Naive thymus-derived CD4-positive, alpha-beta T cell (primary cell): Measurements from ENCODE around the gene ATP13A3. TPM values are rescaled to one million over a fixed set of nuclear protein-coding genes. Genes with fewer than 3 reads are reported as not detected.
A peak's percentile ranks its signal among the peaks of the same experiment; 100 is the strongest.

Source experiments
- ATAC-seq: fragments of 150-1000 bp; cut with Tn5 transposase; 2 replicates; pipeline ENCODE4 v1.10.0; 2021; ENCODE audit warnings: mild to moderate bottlenecking, moderate library complexity
- CTCF ChIA-PET: fragments of 350-600 bp; sonication (Branson Sonifier 250); formaldehyde crosslinking; loops from one replicate; lab custom pipeline; 2021; ENCODE audit warnings: antibody characterized with exemption; lab: Charles Lee
- POLR2A ChIA-PET: fragments of 350-600 bp; sonication (Branson Sonifier 250); formaldehyde crosslinking; loops from one replicate; lab custom pipeline; 2021; ENCODE audit warnings: antibody characterized with exemption, inconsistent platforms; lab: Charles Lee
- DNase-seq, 9 donors: peaks; one replicate each; pipeline versions ENCODE4 v3.0.0 to v3.0.0-alpha.2; 2020 to 2022; ENCODE audit warnings: mixed read lengths in 1 of 9
- H3K27ac ChIP-seq: one replicate; pipeline ENCODE4 v1.7.0; 2013; ENCODE audit warnings: mild to moderate bottlenecking, low read depth, low read length, moderate library complexity
- H3K27me3 ChIP-seq, 2 donors: one replicate each; pipeline ENCODE4 v1.7.0; 2013; ENCODE audit warnings: low read length in 2 of 2, mild to moderate bottlenecking in 2 of 2, moderate library complexity in 2 of 2; ENCODE audit not compliant: control insufficient read depth in 2 of 2, insufficient read depth in 2 of 2
- H3K36me3 ChIP-seq, 3 experiments: 1 replicate in 2 of 3; 2 replicates in 1 of 3; pipeline ENCODE4 v1.7.0; 2013; ENCODE audit warnings: low read length in 3 of 3, mild to moderate bottlenecking in 3 of 3, moderate library complexity in 1 of 3; ENCODE audit not compliant: insufficient read depth in 3 of 3, control insufficient read depth in 2 of 3
- H3K4me1 ChIP-seq, 2 donors: one replicate each; pipeline ENCODE4 v1.7.0; 2013; ENCODE audit warnings: low read length in 2 of 2, mild to moderate bottlenecking in 2 of 2, moderate library complexity in 1 of 2; ENCODE audit not compliant: control insufficient read depth in 2 of 2, insufficient read depth in 2 of 2
- H3K4me3 ChIP-seq: 2 replicates; pipeline ENCODE4 v1.7.0; 2013; ENCODE audit warnings: mild to moderate bottlenecking, low read length
- H3K9me3 ChIP-seq, 3 experiments: 1 replicate in 2 of 3; 2 replicates in 1 of 3; pipeline ENCODE4 v1.7.0; 2013; ENCODE audit warnings: low read length in 3 of 3; ENCODE audit not compliant: control insufficient read depth in 2 of 3
- H3K27ac Mint-ChIP-seq, 9 donors: one replicate each; pipeline ENCODE4 v1.8.0; 2020 to 2022; ENCODE audit warnings: mixed read lengths in 9 of 9, mild to moderate bottlenecking in 8 of 9, moderate library complexity in 5 of 9, inconsistent platforms in 2 of 9
- H3K27me3 Mint-ChIP-seq, 5 donors: one replicate each; pipeline ENCODE4 v1.8.0; 2021 to 2022; ENCODE audit warnings: mixed read lengths in 5 of 5, mild to moderate bottlenecking in 1 of 5
- H3K36me3 Mint-ChIP-seq, 5 donors: one replicate each; pipeline ENCODE4 v1.8.0; 2020 to 2022; ENCODE audit warnings: mixed read lengths in 5 of 5, mild to moderate bottlenecking in 3 of 5, inconsistent platforms in 1 of 5
- H3K4me1 Mint-ChIP-seq, 7 donors: one replicate each; pipeline ENCODE4 v1.8.0; 2020 to 2022; ENCODE audit warnings: mixed read lengths in 7 of 7, mild to moderate bottlenecking in 3 of 7, inconsistent platforms in 1 of 7
- H3K4me3 Mint-ChIP-seq, 10 donors: one replicate each; pipeline ENCODE4 v1.8.0; 2020 to 2022; ENCODE audit warnings: mild to moderate bottlenecking in 10 of 10, mixed read lengths in 10 of 10, moderate library complexity in 6 of 10, inconsistent platforms in 2 of 10
- H3K9me3 Mint-ChIP-seq, 11 donors: one replicate each; pipeline ENCODE4 v1.8.0; 2020 to 2022; ENCODE audit warnings: mixed read lengths in 11 of 11, mild to moderate bottlenecking in 4 of 11, inconsistent platforms in 1 of 11, moderate library complexity in 1 of 11
- intact Hi-C, 2 donors: fragments of 100-400 bp; cut with micrococcal nuclease; formaldehyde crosslinking; loops; one replicate each; pipeline ENCODE4 v1.15.1; 2023
- polyA plus RNA-seq, 2 donors: library from polyadenylated mRNA; unstranded; fragments of 300-500 nt; fragmentation: Illumina TruSeq; gene quantifications; one replicate each; pipeline ENCODE4 v1.2.3, GENCODE V29; 2021
- total RNA-seq, 6 experiments: library from RNA in 5 of 6; stranded (reverse) in 5 of 6; gene quantifications; 1 replicate in 5 of 6; 2 replicates in 1 of 6; pipeline ENCODE4 v1.2.3 and lab custom pipeline; 2021 to 2026

Gene ATP13A3
- total and polyA plus RNA-seq, 7 experiments from 2014 or later: 4.6 to 81.8 (median 46.7) TPM

DNA sequence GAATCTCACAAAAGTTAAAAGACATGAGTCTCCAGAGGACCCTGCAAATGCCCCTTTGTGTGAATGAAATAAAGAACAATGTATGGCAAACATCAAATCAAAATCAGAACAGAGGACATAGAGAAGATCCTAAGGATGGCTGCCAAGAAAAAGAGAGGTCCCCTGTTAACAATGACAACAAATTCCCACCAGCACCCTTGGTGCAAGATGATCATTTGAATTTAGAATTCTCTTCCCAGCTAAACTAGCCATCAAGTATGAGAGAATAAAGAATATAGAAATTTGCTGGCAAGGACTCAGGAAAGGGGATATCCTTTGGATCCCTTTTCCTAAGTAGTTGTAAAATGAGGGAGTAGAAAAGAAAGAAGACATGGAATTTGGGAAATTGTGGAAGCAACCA, 96.0 kb downstream of the ATP13A3 start:
- Histone ChIP-seq H3K27me3 (no peaks in the 10 kb centered on the region), H3K36me3 (no peaks in the 10 kb centered on the region), H3K4me1 (peaks cover 0 to 4% of the 10 kb centered on the region in 2 donors), H3K27ac (no peak overlapping the region), H3K9me3 (peaks cover 0 to 5% (median 0%) of the 10 kb centered on the region in 3 experiments), H3K4me3 (no peak overlapping the region)
- ATAC-seq: no peak
- Mint-ChIP-seq H3K27me3 (peaks cover 0 to 26% (median 0%) of the 10 kb centered on the region in 5 donors), H3K4me3 (no peak overlapping the region), H3K27ac (peak overlapping the region in 1 of 9 donors; percentile 26), H3K4me1 (peaks cover 8 to 24% (median 18%) of the 10 kb centered on the region in 7 donors), H3K36me3 (peaks cover 1 to 30% (median 9%) of the 10 kb centered on the region in 5 donors), H3K9me3 (peaks cover 0 to 25% (median 9%) of the 10 kb centered on the region in 11 donors)
- no peak for DNase-seq
- intact Hi-C loops: loop anchor here in 1 of 2 donors (10.0 kb wide), 1 partner anchor 1144 kb away; no protein-coding TSS in a partner anchor
- ChIA-PET CTCF (no interaction called here), POLR2A (no interaction called here)

DNA sequence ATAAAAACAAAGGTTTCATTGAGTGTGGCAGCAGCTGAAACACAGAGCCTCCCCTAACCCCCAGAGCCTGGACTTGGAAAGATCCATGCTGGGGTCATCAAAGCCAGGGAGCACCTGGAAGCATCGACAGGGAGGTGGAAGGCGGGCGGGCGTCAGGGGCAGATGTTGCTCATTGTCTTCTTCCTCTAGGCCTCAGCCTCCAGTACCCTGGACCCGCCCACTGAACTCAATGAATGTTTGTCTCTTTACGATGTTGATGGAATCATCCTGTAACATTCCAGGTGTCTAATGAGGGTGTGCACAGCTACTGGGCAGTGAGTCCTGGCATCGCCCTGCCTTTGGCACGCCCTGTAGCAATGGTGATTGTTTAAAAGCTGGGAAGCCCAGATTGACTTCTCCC, 97.5 kb downstream of the ATP13A3 start:
- peaks cover 0 to 25% (median 9%) of the 10 kb centered on the region in 11 donors for H3K9me3 Mint-ChIP-seq
- H3K4me1 Mint-ChIP-seq: peaks cover 0 to 10% (median 4%) of the 10 kb centered on the region in 7 donors
- POLR2A ChIA-PET: interaction anchor here (1.5 kb wide), 1 partner anchor 9 kb away, joined by 5 read pairs; no protein-coding TSS in a partner anchor
- DNase-seq (no peak), ATAC-seq (no peak)
- intact Hi-C loops: no loop called here
- Histone ChIP-seq H3K9me3 (peaks cover 0 to 5% (median 0%) of the 10 kb centered on the region in 3 experiments), H3K4me1 (no peaks in the 10 kb centered on the region), H3K4me3 (no peak overlapping the region), H3K27ac (no peak overlapping the region), H3K36me3 (no peaks in the 10 kb centered on the region), H3K27me3 (no peaks in the 10 kb centered on the region)
- H3K27ac Mint-ChIP-seq: peak overlapping the region in 3 of 9 donors; percentile 9 to 46 (median 14)
- H3K36me3 Mint-ChIP-seq: peaks cover 1 to 25% (median 9%) of the 10 kb centered on the region in 5 donors
- CTCF ChIA-PET: no interaction called here
- H3K27me3 Mint-ChIP-seq: peaks cover 0 to 23% (median 0%) of the 10 kb centered on the region in 5 donors
- no peak overlapping the region for H3K4me3 Mint-ChIP-seq

DNA sequence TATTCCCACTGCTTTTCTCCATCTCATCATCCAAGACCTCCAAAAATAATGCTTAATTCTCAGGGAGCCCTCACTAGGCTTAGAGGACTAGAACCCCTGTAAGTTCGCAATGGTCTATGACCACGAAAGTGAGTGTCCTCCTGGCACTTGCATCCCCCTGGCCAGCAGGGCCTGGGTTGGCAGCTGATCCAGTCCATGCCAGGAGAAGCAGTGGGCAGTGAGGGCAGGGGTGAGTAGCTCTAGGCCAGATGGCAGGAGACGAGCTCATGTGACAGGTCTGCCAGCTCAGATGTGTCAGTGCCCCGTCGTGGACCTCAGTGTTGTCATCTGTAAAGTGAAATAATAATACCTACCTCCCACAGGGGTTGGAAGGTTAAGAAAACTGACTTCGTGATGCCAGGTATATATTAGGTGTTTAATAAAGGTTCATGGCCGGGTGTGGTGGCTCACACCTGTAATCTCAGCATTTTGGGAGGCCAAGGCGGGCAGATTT, 98.8 kb downstream of the ATP13A3 start:
- Mint-ChIP-seq H3K4me1 (peaks cover 0 to 10% (median 0%) of the 10 kb centered on the region in 7 donors), H3K27ac (no peak overlapping the region), H3K9me3 (peaks cover 0 to 25% (median 9%) of the 10 kb centered on the region in 11 donors), H3K27me3 (peaks cover 0 to 26% (median 0%) of the 10 kb centered on the region in 5 donors), H3K36me3 (peaks cover 1 to 24% (median 9%) of the 10 kb centered on the region in 5 donors), H3K4me3 (no peak overlapping the region)
- H3K9me3 ChIP-seq: peaks cover 0 to 5% (median 0%) of the 10 kb centered on the region in 3 experiments
- DNase-seq (no peak), ATAC-seq (no peak)
- H3K36me3 ChIP-seq: no peaks in the 10 kb centered on the region
- H3K27ac ChIP-seq: no peak overlapping the region
- intact Hi-C loops: no loop called here
- ChIA-PET POLR2A (no interaction called here), CTCF (interaction anchor here (1.6 kb wide), 1 partner anchor 55 kb away, joined by 3 read pairs; no protein-coding TSS in a partner anchor)
- H3K4me1 ChIP-seq: no peaks in the 10 kb centered on the region
- no peak overlapping the region for H3K4me3 ChIP-seq
- no peaks in the 10 kb centered on the region for H3K27me3 ChIP-seq

DNA sequence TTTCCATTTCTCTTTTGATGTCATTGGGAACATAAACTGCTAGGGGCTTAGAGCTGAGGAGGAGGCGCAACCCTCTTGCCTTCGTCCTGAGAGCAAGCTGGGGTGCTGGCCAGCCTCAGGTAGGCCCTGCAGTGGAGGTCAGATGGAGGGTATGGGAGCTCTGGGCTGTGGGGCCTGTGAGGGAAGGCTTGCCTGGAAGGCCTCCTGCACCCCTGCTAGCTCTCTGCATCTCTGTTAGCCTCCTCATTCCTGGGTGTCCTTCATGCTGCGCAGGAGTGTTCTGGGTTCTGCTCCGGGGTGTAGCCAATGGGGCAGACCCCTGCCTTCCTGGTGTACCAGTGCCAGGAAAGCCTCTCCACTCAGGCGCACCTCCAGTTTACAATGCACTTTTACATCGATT, 99.5 kb downstream of the ATP13A3 start:
- DNase-seq (no peak), ATAC-seq (no peak)
- Histone ChIP-seq H3K27ac (no peak overlapping the region), H3K4me3 (no peak overlapping the region), H3K36me3 (no peaks in the 10 kb centered on the region), H3K9me3 (peaks cover 0 to 5% (median 0%) of the 10 kb centered on the region in 3 experiments), H3K27me3 (no peaks in the 10 kb centered on the region), H3K4me1 (no peaks in the 10 kb centered on the region)
- no peak overlapping the region for H3K27ac Mint-ChIP-seq
- H3K27me3 Mint-ChIP-seq: peaks cover 0 to 26% (median 0%) of the 10 kb centered on the region in 5 donors
- H3K9me3 Mint-ChIP-seq: peaks cover 0 to 22% (median 9%) of the 10 kb centered on the region in 11 donors
- POLR2A ChIA-PET: no interaction called here
- CTCF ChIA-PET: interaction anchor here (1.3 to 1.6 kb wide), 2 partner anchors 10 to 54 kb away, joined by 3 read pairs; no protein-coding TSS in a partner anchor
- peaks cover 0 to 10% (median 0%) of the 10 kb centered on the region in 7 donors for H3K4me1 Mint-ChIP-seq
- H3K36me3 Mint-ChIP-seq: peaks cover 1 to 21% (median 9%) of the 10 kb centered on the region in 5 donors
- no peak overlapping the region for H3K4me3 Mint-ChIP-seq
- intact Hi-C loops: no loop called here

DNA sequence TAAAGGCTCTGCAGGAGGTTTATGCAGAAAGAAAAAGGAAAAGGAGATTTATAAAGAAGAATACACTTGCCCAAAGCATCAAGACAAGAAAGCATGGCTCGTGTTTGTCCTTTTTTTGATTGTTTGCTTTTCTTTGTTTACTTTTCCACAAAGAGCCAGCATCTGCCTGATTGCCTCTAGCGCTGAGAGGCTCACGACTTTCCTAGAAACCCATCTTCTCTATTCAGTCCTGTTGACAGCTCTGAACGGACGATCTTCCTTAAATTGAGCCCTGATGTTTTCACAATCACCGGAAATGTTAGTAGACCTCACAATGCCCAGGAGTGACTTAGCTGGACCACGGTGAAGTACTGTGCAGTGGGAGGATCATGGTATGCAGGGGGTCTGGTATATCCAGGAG, 100.2 kb downstream of the ATP13A3 start:
- H3K4me3 ChIP-seq: no peak overlapping the region
- DNase-seq (no peak), ATAC-seq (no peak)
- CTCF ChIA-PET: interaction anchor here (1.3 to 1.6 kb wide), 2 partner anchors 11 to 53 kb away, joined by 3 read pairs; no protein-coding TSS in a partner anchor
- Mint-ChIP-seq H3K9me3 (peaks cover 0 to 22% (median 9%) of the 10 kb centered on the region in 11 donors), H3K36me3 (peaks cover 1 to 21% (median 9%) of the 10 kb centered on the region in 5 donors), H3K27ac (no peak overlapping the region), H3K4me3 (no peak overlapping the region), H3K27me3 (peaks cover 0 to 26% (median 0%) of the 10 kb centered on the region in 5 donors), H3K4me1 (peaks cover 0 to 10% (median 0%) of the 10 kb centered on the region in 7 donors)
- peaks cover 0 to 5% (median 0%) of the 10 kb centered on the region in 3 experiments for H3K9me3 ChIP-seq
- H3K27ac ChIP-seq: no peak overlapping the region
- POLR2A ChIA-PET: no interaction called here
- no peaks in the 10 kb centered on the region for H3K27me3 ChIP-seq
- intact Hi-C loops: no loop called here
- H3K36me3 ChIP-seq: no peaks in the 10 kb centered on the region
- no peaks in the 10 kb centered on the region for H3K4me1 ChIP-seq

DNA sequence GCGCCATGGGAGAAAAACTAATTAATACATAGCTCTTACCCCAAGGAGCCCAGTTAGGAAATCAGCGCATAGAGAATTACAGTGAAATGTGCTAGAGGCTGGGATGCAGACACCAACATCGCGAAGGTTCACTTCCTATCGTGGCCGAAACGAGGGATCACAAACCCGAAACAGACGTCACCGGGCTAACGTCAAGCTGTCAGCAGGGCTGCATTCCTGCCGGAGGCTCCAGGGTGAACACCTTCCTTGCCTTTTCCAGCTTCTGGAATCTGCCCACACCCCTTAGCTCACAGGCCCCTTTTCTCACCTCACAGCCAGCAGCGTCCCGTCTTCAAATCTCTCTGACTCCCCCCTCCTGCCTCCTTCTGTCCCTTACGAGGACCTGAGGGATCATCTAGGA, 100.7 kb downstream of the ATP13A3 start:
- no peaks in the 10 kb centered on the region for H3K4me1 ChIP-seq
- H3K27me3 Mint-ChIP-seq: peaks cover 0 to 22% (median 0%) of the 10 kb centered on the region in 5 donors
- no peak overlapping the region for H3K27ac Mint-ChIP-seq
- ATAC-seq: no peak
- H3K27ac ChIP-seq: no peak overlapping the region
- peaks cover 0 to 17% (median 6%) of the 10 kb centered on the region in 11 donors for H3K9me3 Mint-ChIP-seq
- ChIA-PET CTCF (interaction anchor here (1.3 kb wide), 1 partner anchor 11 kb away, joined by 3 read pairs; no protein-coding TSS in a partner anchor), POLR2A (no interaction called here)
- no peaks in the 10 kb centered on the region for H3K27me3 ChIP-seq
- H3K9me3 ChIP-seq: peaks cover 0 to 1% (median 0%) of the 10 kb centered on the region in 3 experiments
- intact Hi-C loops: no loop called here
- no peak for DNase-seq
- H3K36me3 ChIP-seq: no peaks in the 10 kb centered on the region
- H3K36me3 Mint-ChIP-seq: peaks cover 1 to 17% (median 9%) of the 10 kb centered on the region in 5 donors
- H3K4me3 ChIP-seq: no peak overlapping the region
- H3K4me1 Mint-ChIP-seq: peaks cover 0 to 10% (median 0%) of the 10 kb centered on the region in 7 donors
- no peak overlapping the region for H3K4me3 Mint-ChIP-seq
